ENCODE results near the gene MYO1B.

Gene MYO1B

GRCh38 chr2:191369034-191369433 is 123.8 kb downstream of the MYO1B start:
- DNase-seq = no peak

- DNase-seq = no peak
Observed at GRCh38 chr2:191374366-191374765, 129.2 kb downstream of the MYO1B start.

GRCh38 chr2:191374939-191375338 is 129.7 kb downstream of the MYO1B start:
- DNase-seq = no peak

GRCh38 chr2:191376981-191377629 is 131.9 kb downstream of the MYO1B start:
- DNase-seq = no peak

GRCh38 chr2:191379375-191379774 is 134.2 kb downstream of the MYO1B start:
- DNase-seq = no peak

GRCh38 chr2:191382801-191383200 is 137.6 kb downstream of the MYO1B start:
- DNase-seq = no peak

- DNase-seq = no peak
Observed at GRCh38 chr2:191383486-191383885, 138.3 kb downstream of the MYO1B start.

GRCh38 chr2:191384829-191385228 is 139.6 kb downstream of the MYO1B start:
- no peak for DNase-seq

GRCh38 chr2:191385416-191386160 is 140.4 kb downstream of the MYO1B start:
- DNase-seq = no peak

GRCh38 chr2:191386938-191387536 is 141.8 kb downstream of the MYO1B start:
- DNase-seq = no peak

- no peak for DNase-seq
Observed at GRCh38 chr2:191389288-191389687, 144.1 kb downstream of the MYO1B start.

GRCh38 chr2:191391171-191391570 is 146.0 kb downstream of the MYO1B start:
- DNase-seq = no peak

GRCh38 chr2:191394043-191394442 is 148.8 kb downstream of the MYO1B start:
- no peak for DNase-seq

- DNase-seq = no peak
Observed at GRCh38 chr2:191396794-191397193, 151.6 kb downstream of the MYO1B start.

- no peak for DNase-seq
Observed at GRCh38 chr2:191399601-191400000, 154.4 kb downstream of the MYO1B start.

GRCh38 chr2:191401287-191401686 is 156.1 kb downstream of the MYO1B start:
- no peak for DNase-seq

- DNase-seq = no peak
Observed at GRCh38 chr2:191402966-191403565, 157.9 kb downstream of the MYO1B start.

- no peak for DNase-seq
Observed at GRCh38 chr2:191404568-191404991, 159.4 kb downstream of the MYO1B start.

- no peak for DNase-seq
Observed at GRCh38 chr2:191405546-191405945, 160.3 kb downstream of the MYO1B start.

- DNase-seq = no peak
Observed at GRCh38 chr2:191410646-191411436, 165.6 kb downstream of the MYO1B start.

- no peak for DNase-seq
Observed at GRCh38 chr2:191411472-191411871, 166.3 kb downstream of the MYO1B start.

- no peak for DNase-seq
Observed at GRCh38 chr2:191412353-191412752, 167.1 kb downstream of the MYO1B start.

- no peak for DNase-seq
Observed at GRCh38 chr2:191415101-191415500, 169.9 kb downstream of the MYO1B start.
